Stimulated activated CD8-positive, alpha-beta memory T cell treated with anti-CD3 and anti-CD28 coated beads, Interleukin-7, amount 100 ng/mL, for 24 hours (primary cell): ENCODE data around the gene DMXL1.

Experiments
- DNase-seq: peaks from one replicate; pipeline ENCODE4 v3.0.0-alpha.2; 2020; ENCODE audit warnings: low read depth

Gene DMXL1

GRCh38 chr5:119270960-119271757, 200.3 kb downstream of the DMXL1 start:
- DNase-seq, result no peak

GRCh38 chr5:119271758-119272730, 201.2 kb downstream of the DMXL1 start:
- no peak for DNase-seq

GRCh38 chr5:119273391-119273839, 202.5 kb downstream of the DMXL1 start:
- no peak for DNase-seq

- DNase-seq, result no peak
These were observed 203.3 kb downstream of the DMXL1 start for GRCh38 chr5:119274030-119274766.

- no peak for DNase-seq
These were observed 203.9 kb downstream of the DMXL1 start for GRCh38 chr5:119274767-119275130.

- no peak for DNase-seq
These were observed 204.3 kb downstream of the DMXL1 start for GRCh38 chr5:119275146-119275545.

GRCh38 chr5:119275601-119276173, 204.8 kb downstream of the DMXL1 start:
- DNase-seq, result no peak

- no peak for DNase-seq
These were observed 206.1 kb downstream of the DMXL1 start for GRCh38 chr5:119276978-119277377.

GRCh38 chr5:119279093-119279492, 208.2 kb downstream of the DMXL1 start:
- no peak for DNase-seq

- DNase-seq, result no peak
These were observed 209.5 kb downstream of the DMXL1 start for GRCh38 chr5:119280380-119280779.

GRCh38 chr5:119282628-119283027, 211.7 kb downstream of the DMXL1 start:
- DNase-seq, result no peak

- no peak for DNase-seq
These were observed 213.1 kb downstream of the DMXL1 start for GRCh38 chr5:119284031-119284430.

GRCh38 chr5:119285070-119285916, 214.4 kb downstream of the DMXL1 start:
- no peak for DNase-seq

- no peak for DNase-seq
These were observed 215.9 kb downstream of the DMXL1 start for GRCh38 chr5:119286511-119287488.

- no peak for DNase-seq
These were observed 216.7 kb downstream of the DMXL1 start for GRCh38 chr5:119287547-119288111.

- no peak for DNase-seq
These were observed 217.6 kb downstream of the DMXL1 start for GRCh38 chr5:119288379-119289033.

- no peak for DNase-seq
These were observed 218.7 kb downstream of the DMXL1 start for GRCh38 chr5:119289438-119290044.

GRCh38 chr5:119290161-119290569, 219.3 kb downstream of the DMXL1 start:
- no peak for DNase-seq
